Gastrocnemius medialis (tissue), 4 donors: ENCODE data around the gene CCDC197. TPM values are rescaled to one million over a fixed set of nuclear protein-coding genes. Genes with fewer than 3 reads are reported as not detected.

Experiments
- ATAC-seq, 2 donors: fragments of 150-250 bp; one replicate each; pipeline ENCODE4 v1.9.1; 2016
- DNase-seq, 2 donors: peaks; one replicate each; pipeline ENCODE4 v3.0.0-alpha.2; 2019
- H3K27ac ChIP-seq, 4 donors: fragments of 200-600 bp; sonication (generic); 1 replicate in 1 of 4; 2 replicates in 3 of 4; pipeline ENCODE4 v1.5.1; 2016 to 2018; ENCODE audit warnings: mild to moderate bottlenecking in 2 of 4, moderate library complexity in 1 of 4
- H3K27me3 ChIP-seq, 3 donors: fragments of 200-600 bp; sonication (generic) in 2 of 3; 1 replicate in 1 of 3; 2 replicates in 2 of 3; pipeline versions ENCODE4 v1.5.1 to v1.6.0; 2016 to 2019; ENCODE audit warnings: mild to moderate bottlenecking in 1 of 3, moderate library complexity in 1 of 3
- H3K36me3 ChIP-seq, 2 donors: fragments of 200-600 bp; sonication (generic) in 1 of 2; one replicate each; pipeline ENCODE4 v1.5.1; 2017 to 2018
- H3K4me1 ChIP-seq, 2 donors: fragments of 200-600 bp; sonication (generic) in 1 of 2; one replicate each; pipeline ENCODE4 v1.5.1; 2016 to 2017; ENCODE audit warnings: mild to moderate bottlenecking in 2 of 2
- H3K4me3 ChIP-seq, 4 donors: fragments of 200-600 bp; sonication (generic) in 3 of 4; 1 replicate in 1 of 4; 2 replicates in 3 of 4; pipeline ENCODE4 v1.5.1; 2016 to 2019; ENCODE audit warnings: mild to moderate bottlenecking in 2 of 4
- H3K9me3 ChIP-seq, 3 donors: fragments of 200-600 bp; sonication (generic) in 2 of 3; 1 replicate in 1 of 3; 2 replicates in 2 of 3; pipeline ENCODE4 v1.5.1; 2016 to 2019
- CTCF ChIP-seq, 5 experiments: fragments of 450-650 bp in 3 of 5; fragments of 200-600 bp in 2 of 5; sonication (generic) in 2 of 5; IDR thresholded peaks in 4 of 5; conservative IDR thresholded peaks in 1 of 5; 1 replicate in 4 of 5; 2 replicates in 1 of 5; pipeline ENCODE4 v1.5.1; 2016 to 2019; ENCODE audit warnings: antibody characterized with exemption in 5 of 5, mild to moderate bottlenecking in 3 of 5, moderate library complexity in 3 of 5
- POLR2A ChIP-seq, 2 donors: fragments of 450-650 bp; IDR thresholded peaks; one replicate each; pipeline ENCODE4 v1.6.1; 2017; ENCODE audit warnings: antibody characterized with exemption in 2 of 2, mild to moderate bottlenecking in 2 of 2, moderate library complexity in 2 of 2
- in situ Hi-C, 4 donors: fragments of 200-750 bp; cut with MboI; loops; one replicate each; pipeline versions ENCODE4 v1.15.0 to v1.8.0; 2017; ENCODE audit warnings: low sequenced_read_pairs in 4 of 4
- intact Hi-C: fragments of 100-400 bp; cut with DNase I; formaldehyde crosslinking; loops from one replicate; pipeline ENCODE4 v1.15.1; 2023; ENCODE audit warnings: low total_unique reads
- total RNA-seq, 4 donors: library from RNA; depleted of rRNA; stranded (reverse); fragments of >200 nt; gene quantifications; one replicate each; pipeline versions ENCODE4 v1.1.0 to v1.2.3, GENCODE V29; 2016

Gene CCDC197
- total RNA-seq, 4 donors from 2014 or later, result 0.56 to 0.61 TPM; not detected in 2

DNA sequence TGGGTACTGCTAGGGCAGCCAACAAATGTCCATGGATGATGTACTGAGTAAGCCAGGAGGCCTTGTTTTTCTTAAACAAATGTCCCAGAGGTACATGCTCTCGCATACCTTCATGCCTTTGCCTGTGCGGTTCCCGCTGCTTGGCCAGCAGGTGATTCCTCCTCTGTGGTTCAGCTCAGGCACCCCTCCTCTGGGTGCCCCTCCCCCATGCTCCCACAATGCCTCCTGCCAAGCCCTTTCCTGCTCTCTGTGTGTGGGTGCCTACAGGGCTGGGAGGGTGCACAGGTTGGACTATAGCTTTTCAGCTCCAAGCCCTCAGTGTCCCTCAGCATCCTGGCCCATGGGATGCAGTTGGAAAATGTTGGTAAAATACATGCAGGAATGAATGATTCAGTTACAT is 44.3 kb upstream of the CCDC197 start:
- H3K4me3 ChIP-seq, result no peak overlapping the region
- in situ Hi-C loops (no loop called here), intact Hi-C loops (no loop called here)
- no peaks in the 10 kb centered on the region for H3K27me3 ChIP-seq
- DNase-seq (no peak), ATAC-seq (no peak)
- peaks cover 67 to 90% of the 10 kb centered on the region in 2 donors for H3K4me1 ChIP-seq
- TF ChIP-seq CTCF (IDR thresholded peaks at IDR 0.05 in 4 of 5, conservative IDR thresholded peaks at IDR 0.05 in 1 of 5), result no peak
- TF ChIP-seq POLR2A (IDR thresholded peaks at IDR 0.05), result no peak
- H3K36me3 ChIP-seq, result peaks cover 0 to 70% of the 10 kb centered on the region in 2 donors
- H3K27ac ChIP-seq, result peak overlapping the region; percentile 97 to 100 (median 98)
- H3K9me3 ChIP-seq, result no peaks in the 10 kb centered on the region

GRCh38 chr14:93953263-93953662 is 43.8 kb upstream of the CCDC197 start:
- Histone ChIP-seq H3K27me3 (no peaks in the 10 kb centered on the region), H3K4me1 (peaks cover 67 to 90% of the 10 kb centered on the region in 2 donors), H3K27ac (peak overlapping the region; percentile 97 to 100 (median 98)), H3K36me3 (peaks cover 0 to 70% of the 10 kb centered on the region in 2 donors), H3K9me3 (no peaks in the 10 kb centered on the region), H3K4me3 (no peak overlapping the region)
- in situ Hi-C loops, result no loop called here
- ATAC-seq, result no peak
- intact Hi-C loops, result no loop called here
- DNase-seq, result no peak
- TF ChIP-seq CTCF (IDR thresholded peaks at IDR 0.05 in 4 of 5, conservative IDR thresholded peaks at IDR 0.05 in 1 of 5) (peak in 1 of 5 experiments; percentile 27), POLR2A (IDR thresholded peaks at IDR 0.05) (no peak)

DNA sequence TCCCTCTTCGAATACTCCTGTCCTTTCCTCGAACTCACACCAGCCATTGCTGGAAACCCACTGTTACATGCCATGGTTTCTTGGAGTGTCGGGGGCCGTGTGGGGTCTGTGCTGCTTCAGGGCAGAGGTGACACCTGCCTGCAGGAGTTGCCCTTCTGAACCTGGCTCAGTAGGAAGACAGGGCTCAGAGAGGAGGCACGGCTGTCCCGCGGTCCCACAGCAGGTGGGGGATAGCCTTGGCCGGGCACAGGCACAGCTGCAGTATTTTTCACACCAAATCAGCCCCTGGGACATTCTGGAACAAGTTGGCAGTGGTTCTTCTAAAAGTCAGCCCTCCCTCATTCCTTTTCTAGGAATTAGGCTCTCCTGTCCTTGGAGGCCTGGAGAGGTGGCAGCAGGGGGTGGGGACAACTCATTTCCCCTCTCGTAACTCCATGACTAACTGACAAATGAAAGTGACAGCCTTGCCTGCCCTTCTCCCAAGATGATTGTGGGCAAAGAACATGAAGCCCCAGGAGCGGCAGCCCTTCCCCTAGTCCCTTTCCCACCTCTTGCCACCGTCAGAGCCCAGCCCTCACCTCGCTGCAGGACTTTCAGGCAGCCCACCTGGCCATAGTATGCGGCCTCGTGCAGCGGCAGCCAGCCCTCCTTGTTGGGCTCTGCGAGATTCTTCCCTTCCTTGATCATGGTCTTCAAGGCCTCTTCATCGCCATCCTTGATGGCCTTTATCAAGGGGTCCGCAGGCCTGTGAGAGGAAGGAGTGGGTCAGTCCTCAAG is 43.2 kb upstream of the CCDC197 start:
- H3K36me3 ChIP-seq, result peaks cover 0 to 66% of the 10 kb centered on the region in 2 donors
- H3K4me3 ChIP-seq, result no peak overlapping the region
- in situ Hi-C loops, result no loop called here
- TF ChIP-seq POLR2A (IDR thresholded peaks at IDR 0.05) (no peak), CTCF (IDR thresholded peaks at IDR 0.05 in 4 of 5, conservative IDR thresholded peaks at IDR 0.05 in 1 of 5) (no peak)
- H3K27ac ChIP-seq, result peak overlapping the region; percentile 97 to 100 (median 98)
- intact Hi-C loops, result no loop called here
- DNase-seq (no peak), ATAC-seq (no peak)
- peaks cover 67 to 90% of the 10 kb centered on the region in 2 donors for H3K4me1 ChIP-seq
- no peaks in the 10 kb centered on the region for H3K9me3 ChIP-seq
- H3K27me3 ChIP-seq, result no peaks in the 10 kb centered on the region

DNA sequence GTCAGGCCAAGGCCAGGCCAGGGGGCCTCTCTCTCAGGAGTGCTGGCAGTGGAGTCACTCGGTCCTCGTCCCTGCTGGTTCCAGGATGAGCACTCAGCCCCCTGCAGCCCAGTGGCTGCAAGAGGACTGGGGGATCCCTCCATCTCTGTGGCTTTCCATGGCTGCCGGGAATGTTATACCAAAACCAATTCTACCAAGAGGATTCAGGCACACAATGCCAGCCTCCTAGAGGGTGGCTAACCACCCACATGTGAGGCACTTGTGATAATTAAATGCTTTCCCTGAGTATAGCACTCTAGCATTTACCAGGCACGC is 42.6 kb upstream of the CCDC197 start:
- peaks cover 66 to 90% of the 10 kb centered on the region in 2 donors for H3K4me1 ChIP-seq

More for the DNA sequence above, 42.6 kb upstream of the CCDC197 start:
- in situ Hi-C loops (no loop called here), intact Hi-C loops (no loop called here)
- DNase-seq (no peak), ATAC-seq (no peak)
- Histone ChIP-seq H3K4me3 (no peak overlapping the region), H3K27me3 (no peaks in the 10 kb centered on the region), H3K9me3 (no peaks in the 10 kb centered on the region), H3K36me3 (peaks cover 0 to 62% of the 10 kb centered on the region in 2 donors), H3K27ac (peak overlapping the region; percentile 97 to 100 (median 98))
- TF ChIP-seq CTCF (IDR thresholded peaks at IDR 0.05 in 4 of 5, conservative IDR thresholded peaks at IDR 0.05 in 1 of 5), result no peak
- TF ChIP-seq POLR2A (IDR thresholded peaks at IDR 0.05), result no peak
